Hepatic stellate cell (primary cell): ENCODE measurements around the gene POLR2I.
"Not testable (repeated sequence)": the region's sequence is repeated elsewhere in the genome, so short reads cannot be mapped to it uniquely, and the experiment has no call there.

Source experiments
- DNase-seq: peaks from one replicate; pipeline ENCODE4 v3.0.0; 2011; ENCODE audit warnings: low spot score

The POLR2I gene

GRCh38 chr19:36114721-36115452 is at the start of gene POLR2I:
TSS of gene POLR2I (minus strand) at chr19:36114875. CDS start at chr19:36114856, 19 bp downstream.
- DNase-seq = peak; percentile 100

- DNase-seq = no peak
These were observed 49.1 kb upstream of the POLR2I start for GRCh38 chr19:36163813-36164212.

- no peak for DNase-seq
These were observed 46.3 kb upstream of the POLR2I start for GRCh38 chr19:36160821-36161596.

DNA sequence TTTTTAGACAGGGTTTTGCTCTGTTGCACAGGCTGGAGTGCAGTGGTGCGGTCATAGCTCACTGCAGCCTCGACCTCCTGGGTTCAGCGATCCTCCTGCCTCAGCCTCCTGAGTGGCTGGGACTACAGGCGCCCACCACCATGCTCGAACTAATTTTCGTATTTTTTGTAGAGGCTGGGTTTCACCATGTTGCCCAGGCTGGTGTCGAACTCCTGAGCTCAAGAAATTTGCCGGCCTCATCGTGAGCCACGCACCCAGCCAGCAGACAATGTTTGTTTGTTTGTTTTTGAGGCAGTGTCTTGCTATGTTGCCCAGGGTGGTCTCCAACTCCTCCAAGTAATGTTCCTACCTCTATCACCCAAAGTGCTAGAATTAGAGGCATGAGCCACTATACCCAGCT is 38.5 kb upstream of the POLR2I start:
- DNase-seq = no peak

GRCh38 chr19:36152352-36153091 is 37.8 kb upstream of the POLR2I start, which contains the start of gene COX7A1:
TSS of gene COX7A1 (minus strand) at chr19:36152447. CDS start at chr19:36152407, 40 bp downstream.
- DNase-seq = peak; percentile 78

GRCh38 chr19:36152019-36152351 is 37.3 kb upstream of the POLR2I start:
- peak; percentile 40 for DNase-seq

- DNase-seq = peak; percentile 47
These were observed 36.7 kb upstream of the POLR2I start for GRCh38 chr19:36151144-36152018.

DNA sequence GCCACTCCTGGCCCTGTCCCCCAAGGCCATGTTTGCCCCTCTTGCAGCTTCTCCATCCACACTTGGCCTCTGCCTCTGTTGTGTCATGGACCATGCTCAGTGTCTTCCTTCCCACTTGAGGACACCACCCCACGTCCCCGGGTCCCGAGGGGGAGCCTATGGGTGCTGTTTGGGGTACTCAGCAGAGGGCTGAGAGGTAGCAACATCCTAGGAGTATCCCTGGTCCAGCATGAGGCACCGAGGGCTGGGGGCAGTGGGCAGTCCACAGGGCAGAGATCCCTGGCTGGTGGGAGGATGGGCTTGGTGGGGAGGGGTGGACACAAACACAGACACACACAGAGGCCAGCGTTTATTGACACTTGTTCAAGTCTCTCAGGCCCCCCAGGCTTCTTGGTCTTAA is 35.9 kb upstream of the POLR2I start:
- no peak for DNase-seq

DNA sequence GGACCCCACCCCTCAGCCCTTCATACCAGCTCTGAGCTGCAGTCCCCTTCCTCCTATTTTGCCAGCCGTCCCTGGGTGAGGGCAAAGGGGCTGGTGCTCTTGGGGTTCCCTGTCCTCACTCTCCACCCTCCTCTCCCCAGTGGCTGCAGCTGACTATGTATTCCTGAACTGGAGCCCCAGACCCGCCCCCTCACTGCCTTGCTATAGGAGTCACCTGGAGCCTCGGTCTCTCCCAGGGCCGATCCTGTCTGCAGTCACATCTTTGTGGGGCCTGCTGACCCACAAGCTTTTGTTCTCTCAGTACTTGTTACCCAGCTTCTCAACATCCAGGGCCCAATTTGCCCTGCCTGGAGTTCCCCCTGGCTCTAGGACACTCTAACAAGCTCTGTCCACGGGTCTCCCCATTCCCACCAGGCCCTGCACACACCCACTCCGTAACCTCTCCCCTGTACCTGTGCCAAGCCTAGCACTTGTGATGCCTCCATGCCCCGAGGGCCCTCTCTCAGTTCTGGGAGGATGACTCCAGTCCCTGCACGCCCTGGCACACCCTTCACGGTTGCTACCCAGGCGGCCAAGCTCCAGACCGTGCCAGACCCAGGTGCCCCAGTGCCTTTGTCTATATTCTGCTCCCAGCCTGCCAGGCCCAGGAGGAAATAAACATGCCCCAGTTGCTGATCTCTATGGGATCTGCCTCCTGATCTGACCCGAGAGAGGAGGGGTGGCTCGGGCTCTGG is 35.2 kb upstream of the POLR2I start:
- no peak for DNase-seq

DNA sequence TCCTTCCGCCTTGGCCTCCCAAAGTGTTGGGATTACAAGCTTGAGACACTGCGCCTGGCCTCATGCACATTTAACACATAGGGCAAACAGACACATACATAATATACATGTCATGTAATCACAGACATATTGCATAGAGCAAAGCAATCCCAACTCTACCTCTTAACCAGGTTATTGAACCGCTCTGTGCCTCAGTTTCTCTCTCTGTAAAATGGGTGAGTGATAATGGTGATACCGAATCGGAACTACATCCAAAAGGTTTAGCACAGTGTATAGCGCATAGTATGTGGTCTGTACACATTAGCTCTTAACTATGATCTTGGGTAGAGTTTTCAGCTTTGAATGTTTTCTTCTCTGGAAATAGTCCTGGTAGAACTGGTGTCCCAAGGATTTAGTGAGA is 29.9 kb upstream of the POLR2I start:
- no peak for DNase-seq

DNA sequence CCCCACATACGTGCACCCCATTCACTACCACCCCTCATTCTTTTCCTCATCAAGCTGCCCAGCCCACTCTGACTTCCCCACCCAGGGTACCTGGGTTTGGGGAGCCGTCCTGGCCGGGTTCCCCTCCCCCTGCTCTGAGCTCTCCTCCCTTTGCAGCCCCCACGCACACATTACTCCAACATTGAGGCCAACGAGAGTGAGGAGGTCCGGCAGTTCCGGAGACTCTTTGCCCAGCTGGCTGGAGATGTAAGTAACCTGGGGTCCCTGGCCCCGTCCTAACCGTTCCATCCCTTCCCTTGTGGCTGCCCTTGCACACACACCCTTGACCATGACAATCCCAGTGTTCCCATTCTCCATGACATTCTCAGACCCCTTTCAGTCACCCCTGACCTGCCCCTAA is 27.8 kb upstream of the POLR2I start:
- DNase-seq = no peak

- no peak for DNase-seq
These were observed 27.4 kb upstream of the POLR2I start for GRCh38 chr19:36142046-36142445.

- DNase-seq = peak; percentile 93
These were observed 26.6 kb upstream of the POLR2I start for GRCh38 chr19:36141039-36141927.

DNA sequence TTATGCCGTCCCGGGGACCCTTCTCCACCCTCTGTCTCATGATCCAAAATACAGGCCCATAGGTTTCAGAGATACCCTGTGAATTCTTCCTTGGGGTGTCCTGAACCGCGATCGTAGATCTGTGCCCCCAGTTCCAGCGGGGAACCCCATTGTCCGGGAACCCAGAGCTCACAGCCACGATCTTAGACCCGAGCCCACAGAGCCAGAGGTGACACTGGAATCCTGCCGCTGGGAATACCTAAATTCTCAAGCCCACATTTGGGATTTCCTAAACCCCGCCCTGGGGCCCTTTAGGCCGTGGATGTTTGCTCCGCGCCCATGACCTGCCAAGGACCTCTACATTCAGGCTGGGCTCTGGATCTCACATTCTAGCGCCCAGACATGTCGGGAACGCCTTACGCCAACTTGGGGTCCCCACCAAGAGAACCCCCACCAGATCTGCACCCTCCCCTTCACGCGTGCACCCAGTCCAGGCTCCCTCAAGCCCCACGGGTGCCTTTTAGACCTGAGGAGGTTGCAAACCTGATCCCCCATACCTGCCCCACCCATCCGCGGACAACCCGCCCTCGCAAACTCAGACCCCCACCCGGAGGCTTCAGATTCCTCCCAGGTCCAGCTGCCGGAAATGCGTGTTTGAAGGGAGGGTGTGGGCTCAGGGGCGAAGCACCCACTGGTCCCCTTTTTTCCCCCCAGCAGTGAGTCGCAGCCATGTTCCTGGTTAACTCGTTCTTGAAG is 25.8 kb upstream of the POLR2I start:
- DNase-seq = peak; percentile 72

DNA sequence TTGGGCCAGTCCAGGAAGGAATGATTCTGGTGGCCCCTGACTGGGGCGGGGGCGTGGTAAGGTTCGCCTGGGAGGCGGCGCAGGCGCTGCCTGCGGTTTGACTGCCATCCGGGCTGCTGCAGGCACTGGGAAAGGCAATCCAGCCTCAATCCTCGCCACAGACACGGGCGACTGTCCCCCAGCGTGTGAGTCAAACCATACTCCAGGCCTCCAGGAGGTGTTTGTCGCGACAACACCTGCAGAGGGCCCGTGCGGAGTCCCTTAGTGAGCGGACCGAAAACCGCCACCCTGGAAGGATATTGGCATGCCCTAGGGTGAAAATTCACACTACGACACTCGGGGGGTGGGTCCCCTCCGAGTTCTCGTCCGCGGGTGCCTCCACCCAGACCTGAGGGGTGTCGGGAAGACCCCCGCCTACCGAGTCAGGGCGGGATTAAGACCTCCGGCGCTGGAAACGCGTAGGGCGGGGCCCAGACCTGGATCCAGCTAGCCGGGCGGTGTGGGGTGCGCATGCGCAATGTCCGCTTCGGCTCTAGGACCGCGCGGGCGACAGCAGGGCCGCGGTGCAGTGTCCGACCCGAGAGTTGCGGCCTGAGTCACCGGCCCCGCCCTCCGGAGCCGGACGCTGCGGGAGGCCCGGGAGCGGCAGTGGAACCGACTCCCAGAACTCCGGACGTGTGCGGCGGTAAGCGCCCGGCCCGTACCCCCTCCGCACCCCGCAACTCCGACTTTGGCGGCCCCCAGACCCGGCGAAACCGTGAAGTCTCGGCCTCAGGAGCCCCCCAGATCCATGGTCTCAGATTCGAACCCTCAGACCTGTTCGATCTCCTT is 25.0 kb upstream of the POLR2I start, which contains the start of gene CAPNS1:
CAPNS1 (plus strand) TSS at position 594 of the 831 bp plus-strand sequence. CDS start 946 bp downstream, outside the sequence.
- DNase-seq = peak; percentile 98

GRCh38 chr19:36139120-36139472 is 24.4 kb upstream of the POLR2I start:
- DNase-seq = no peak

- peak; percentile 71 for DNase-seq
These were observed 22.4 kb upstream of the POLR2I start for GRCh38 chr19:36136964-36137686.

DNA sequence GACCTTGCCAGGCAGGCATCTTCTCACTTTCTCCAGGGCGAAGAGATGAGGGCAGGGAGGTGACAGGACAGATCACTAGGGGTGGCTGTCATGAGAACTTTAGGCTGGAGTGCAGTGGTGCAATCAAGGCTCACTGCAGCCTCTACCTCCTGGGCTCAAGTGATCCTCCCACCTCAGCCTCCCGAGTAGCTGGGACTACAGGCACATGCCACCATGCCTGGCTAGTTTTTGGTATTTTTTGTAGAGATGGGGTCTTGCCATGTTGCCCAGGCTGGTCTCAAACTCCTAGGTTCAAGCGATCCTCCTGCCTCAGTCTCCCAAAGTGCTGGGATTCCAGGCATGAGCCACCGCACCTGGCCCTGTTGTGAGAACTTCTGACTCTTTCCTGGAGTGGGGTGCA is 20.2 kb upstream of the POLR2I start:
- DNase-seq = not testable (repeated sequence)
